HCT116 (cell line): ENCODE data around the gene MACROH2A1. TPM values are rescaled to one million over a fixed set of nuclear protein-coding genes. Genes with fewer than 3 reads are reported as not detected.

Source experiments
- ATAC-seq: fragments of 200-7000 bp; cut with Tn5 transposase; 2 replicates; pipeline ENCODE4 v1.9.1; 2020; ENCODE audit warnings: mild to moderate bottlenecking, moderate library complexity
- BruUV-seq: library from RNA; stranded (reverse); fragments of 400-500 nt; replicated peaks from 2 replicates; lab custom pipeline; 2021; lab: Mats Ljungman, UMichigan
- CTCF ChIA-PET: fragments of 300-600 bp; sonication (Branson Sonifier 250); formaldehyde crosslinking; loops from one replicate; lab custom pipeline; 2021; ENCODE audit warnings: antibody characterized with exemption; lab: Charles Lee
- POLR2A ChIA-PET: fragments of 300-600, 350-600 bp; sonication (Branson Sonifier 250); formaldehyde crosslinking; loops from one replicate; lab custom pipeline; 2021; ENCODE audit warnings: antibody characterized with exemption; lab: Charles Lee
- RAD21 ChIA-PET, 2 experiments: fragments of 300-600 bp; sonication (Branson Sonifier 250); formaldehyde crosslinking; loops; one replicate each; lab custom pipeline; 2023; ENCODE audit warnings: low total read pairs in 2 of 2; ENCODE audit not compliant: uncharacterized antibody in 2 of 2, unreplicated experiment in 2 of 2, low non-redundant PET in 1 of 2; lab: Charles Lee
- DNase-seq: peaks from one replicate; pipeline ENCODE4 v3.0.0-alpha.2; 2010; ENCODE audit warnings: low read depth, low spot score
- H2AFZ ChIP-seq: fragments of 200-600 bp; shearing (Covaris generic), sonication (generic); 2 replicates; pipeline ENCODE4 v1.6.1; 2017; ENCODE audit warnings: low read depth, mixed run types, mixed read lengths, antibody characterized with exemption, low read length; ENCODE audit not compliant: poor library complexity, severe bottlenecking
- H3K27ac ChIP-seq: 2 replicates; pipeline ENCODE4 v1.5.1; 2012; ENCODE audit warnings: low read depth, low read length
- H3K27me3 ChIP-seq: fragments of 200-600 bp; sonication (generic); 2 replicates; pipeline ENCODE4 v1.6.1; 2016; ENCODE audit warnings: mixed run types, low read length, mixed read lengths; ENCODE audit not compliant: insufficient read depth
- H3K36me3 ChIP-seq, 2 experiments: fragments of 200-500 bp in 1 of 2; fragments of 200-600 bp in 1 of 2; sonication (Bioruptor generic) in 1 of 2; sonication (generic) in 1 of 2; 2 replicates each; pipeline versions ENCODE4 v1.5.1 to v1.6.1; 2014 to 2016; ENCODE audit warnings: low read length in 2 of 2, inconsistent platforms in 1 of 2, mixed read lengths in 1 of 2, mixed run types in 1 of 2; ENCODE audit not compliant: insufficient read depth in 2 of 2, control insufficient read depth in 1 of 2
- H3K4me1 ChIP-seq, 2 experiments: fragments of 200-600 bp in 1 of 2; sonication (generic) in 1 of 2; 2 replicates each; pipeline versions ENCODE4 v1.5.1 to v1.6.1; 2012 to 2017; ENCODE audit warnings: low read length in 2 of 2, inconsistent platforms in 1 of 2, mild to moderate bottlenecking in 1 of 2, mixed read lengths in 1 of 2, mixed run types in 1 of 2, moderate library complexity in 1 of 2; ENCODE audit not compliant: insufficient read depth in 2 of 2, control insufficient read depth in 1 of 2
- H3K4me2 ChIP-seq: fragments of 200-600 bp; sonication (generic); 2 replicates; pipeline ENCODE4 v1.6.1; 2017; ENCODE audit warnings: mixed run types, low read length, mixed read lengths
- H3K4me3 ChIP-seq, 2 experiments: fragments of 200-600 bp in 1 of 2; sonication (generic) in 1 of 2; replicated peaks in 1 of 2; 2 replicates each; pipeline ENCODE4 v1.5.1; 2011 to 2016; ENCODE audit warnings: low read length in 2 of 2, control low read depth in 1 of 2, low read depth in 1 of 2, mild to moderate bottlenecking in 1 of 2, mixed read lengths in 1 of 2, mixed run types in 1 of 2
- H3K79me2 ChIP-seq: fragments of 200-600 bp; sonication (generic); 2 replicates; pipeline ENCODE4 v1.6.1; 2017; ENCODE audit warnings: mild to moderate bottlenecking, mixed run types, low read length, moderate library complexity, mixed read lengths; ENCODE audit not compliant: insufficient read depth
- H3K9ac ChIP-seq: fragments of 200-600 bp; sonication (generic); 2 replicates; pipeline ENCODE4 v1.6.1; 2016; ENCODE audit warnings: low read length, mixed read lengths
- H3K9me2 ChIP-seq: fragments of 200-600 bp; sonication (generic), shearing (Covaris generic); 2 replicates; pipeline ENCODE4 v1.6.1; 2017; ENCODE audit warnings: mixed run types, mild to moderate bottlenecking, moderate library complexity; ENCODE audit not compliant: insufficient read depth
- H3K9me3 ChIP-seq, 2 experiments: fragments of 200-500 bp in 1 of 2; fragments of 200-600 bp in 1 of 2; sonication (Bioruptor generic) in 1 of 2; sonication (generic) in 1 of 2; 2 replicates each; pipeline ENCODE4 v1.6.1; 2014 to 2017; ENCODE audit warnings: low read length in 2 of 2, mixed read lengths in 2 of 2, inconsistent platforms in 1 of 2, low read depth in 1 of 2, mild to moderate bottlenecking in 1 of 2, mixed run types in 1 of 2, moderate library complexity in 1 of 2; ENCODE audit not compliant: control insufficient read depth in 1 of 2, insufficient read depth in 1 of 2
- H4K20me1 ChIP-seq: fragments of 200-600 bp; sonication (generic), shearing (Covaris generic); 2 replicates; pipeline ENCODE4 v1.6.1; 2017; ENCODE audit warnings: mixed run types, mild to moderate bottlenecking, moderate library complexity; ENCODE audit not compliant: insufficient read depth
- CBX3 ChIP-seq: IDR thresholded peaks from 2 replicates; pipeline ENCODE4 v1.6.1; 2012; ENCODE audit warnings: low read depth
- CTCF ChIP-seq, 3 experiments: fragments of 200-600 bp in 1 of 3; sonication (generic) in 1 of 3; IDR thresholded peaks in 2 of 3; conservative IDR thresholded peaks in 1 of 3; 2 replicates each; pipeline ENCODE4 v1.5.1; 2012 to 2017; ENCODE audit warnings: low read depth in 2 of 3, low read length in 2 of 3, antibody characterized with exemption in 1 of 3, borderline replicate concordance in 1 of 3, control low read depth in 1 of 3, mild to moderate bottlenecking in 1 of 3, mixed read lengths in 1 of 3, mixed run types in 1 of 3, moderate library complexity in 1 of 3; ENCODE audit not compliant: insufficient read depth in 1 of 3
- EGR1 ChIP-seq: IDR thresholded peaks from 2 replicates; pipeline ENCODE4 v1.6.1; 2012; ENCODE audit warnings: low read depth
- ELF1 ChIP-seq: IDR thresholded peaks from 2 replicates; pipeline ENCODE4 v1.6.1; 2012; ENCODE audit warnings: low read depth, borderline replicate concordance
- EZH2 ChIP-seq: fragments of 200-600 bp; sonication (generic); IDR thresholded peaks from 2 replicates; pipeline ENCODE4 v1.6.1; 2017; ENCODE audit warnings: antibody characterized with exemption, mixed run types
- MAX ChIP-seq: IDR thresholded peaks from 2 replicates; pipeline ENCODE4 v1.6.1; 2012
- RAD21 ChIP-seq: IDR thresholded peaks from 2 replicates; pipeline ENCODE4 v1.6.1; 2012; ENCODE audit warnings: low read depth, mild to moderate bottlenecking
- SIN3A ChIP-seq: IDR thresholded peaks from 2 replicates; pipeline ENCODE4 v1.6.1; 2012; ENCODE audit warnings: low read depth
- SP1 ChIP-seq: IDR thresholded peaks from 2 replicates; pipeline ENCODE4 v1.6.1; 2012; ENCODE audit warnings: low read depth
- TCF7L2 ChIP-seq: IDR thresholded peaks from 2 replicates; pipeline ENCODE4 v1.7.0; 2011; ENCODE audit warnings: borderline replicate concordance, inconsistent platforms; ENCODE audit not compliant: insufficient read depth, insufficient read length; ENCODE audit errors: extremely low read depth
- ZBTB33 ChIP-seq: IDR thresholded peaks from 2 replicates; pipeline ENCODE4 v1.6.1; 2011; ENCODE audit warnings: mild to moderate bottlenecking, low read length, moderate library complexity; ENCODE audit not compliant: insufficient replicate concordance; ENCODE audit errors: extremely low read depth
- ZNF274 ChIP-seq: fragments of 200-500 bp; sonication (Bioruptor generic); IDR thresholded peaks from 2 replicates; pipeline ENCODE4 v1.6.1; 2014; ENCODE audit warnings: mild to moderate bottlenecking, low read depth, low read length, inconsistent platforms
- intact Hi-C: fragments of 100-400 bp; cut with micrococcal nuclease; formaldehyde crosslinking; loops from 2 replicates; pipeline ENCODE4 v1.10.0; 2022
- total RNA-seq: library from RNA; stranded (reverse); gene quantifications from one replicate; pipeline ENCODE4 v1.2.1, GENCODE V29; 2021; ENCODE audit not compliant: unreplicated experiment

The MACROH2A1 gene
- total RNA-seq, 1 experiment from 2014 or later, result 218 TPM

GRCh38 chr5:135332519-135333150 is 66.4 kb downstream of the MACROH2A1 start:
- H3K4me2 ChIP-seq, result no peak overlapping the region
- H3K9me3 ChIP-seq, result no peaks in the 10 kb centered on the region
- H3K36me3 ChIP-seq, result peaks cover 12 to 13% of the 10 kb centered on the region in 2 experiments; a peak in 3 of 4 replicates
- no peaks in the 10 kb centered on the region for H3K9me2 ChIP-seq
- TF ChIP-seq RAD21, result peak; percentile 88
- TF ChIP-seq ZNF274, result no peak
- TF ChIP-seq EZH2, result no peak
- no peak for TF ChIP-seq EGR1
- peak; percentile 34; the same call in 1 of the 2 replicates for TF ChIP-seq SIN3A
- no peak for TF ChIP-seq TCF7L2
- no peak for TF ChIP-seq MAX
- TF ChIP-seq CTCF (IDR thresholded peaks at IDR 0.05 in 2 of 3, conservative IDR thresholded peaks at IDR 0.05 in 1 of 3; ENCODE audit: borderline replicate concordance in 1 of 3, insufficient read depth in 1 of 3, low read depth in 2 of 3, low read length in 2 of 3), result peak; percentile 53 to 74 (median 68)
- no peak for TF ChIP-seq CBX3
- TF ChIP-seq SP1, result no peak
- no peak for TF ChIP-seq ELF1
- TF ChIP-seq ZBTB33, result no peak
- no peak overlapping the region for H2AFZ ChIP-seq
- CTCF ChIA-PET, result interaction anchor here (1.0 kb wide), 1 partner anchor 426 kb away, joined by 3 read pairs; no protein-coding TSS in a partner anchor
- H4K20me1 ChIP-seq, result no peaks in the 10 kb centered on the region; the same call in 1 of the 2 replicates
- POLR2A ChIA-PET, result no interaction called here
- no peaks in the 10 kb centered on the region for H3K27me3 ChIP-seq
- H3K79me2 ChIP-seq, result no peaks in the 10 kb centered on the region
- H3K4me3 ChIP-seq, result no peak overlapping the region
- ATAC-seq, result peak; percentile 73
- RAD21 ChIA-PET, result no interaction called here
- no peaks in the 10 kb centered on the region for H3K4me1 ChIP-seq
- no peak overlapping the region for H3K9ac ChIP-seq
- no peak overlapping the region for H3K27ac ChIP-seq
- DNase-seq, result peak; percentile 49
- intact Hi-C loops, result loop anchor here (1.0 kb wide), 2 partner anchors 141 to 415 kb away; no protein-coding TSS in a partner anchor
- BruUV-seq, result no TSS peak
